Loucy (cell line): Measurements from ENCODE around the gene LRRC57.
A peak's percentile ranks its signal among the peaks of the same experiment; 100 is the strongest.

ENCODE experiments used
- H2AFZ ChIP-seq: fragments of 200-600 bp; sonication (generic); 2 replicates; pipeline ENCODE4 v1.6.0; 2016; ENCODE audit warnings: antibody characterized with exemption, mild to moderate bottlenecking, low read length, moderate library complexity
- H3F3A ChIP-seq: fragments of 200-600 bp; 2 replicates; pipeline ENCODE4 v1.6.0; 2016; ENCODE audit warnings: antibody characterized with exemption, low read depth, mild to moderate bottlenecking
- H3K27me3 ChIP-seq: fragments of 200-600 bp; sonication (generic); 2 replicates; pipeline ENCODE4 v1.6.1; 2014; ENCODE audit warnings: low read length, mild to moderate bottlenecking; ENCODE audit not compliant: insufficient read depth, poor library complexity, severe bottlenecking
- H3K36me3 ChIP-seq: fragments of 200-600 bp; sonication (generic); 2 replicates; pipeline ENCODE4 v1.6.1; 2016; ENCODE audit warnings: low read length; ENCODE audit not compliant: insufficient read depth
- H3K4me1 ChIP-seq: fragments of 200-600 bp; sonication (generic); 2 replicates; pipeline ENCODE4 v1.5.1; 2014; ENCODE audit warnings: low read length, mild to moderate bottlenecking; ENCODE audit not compliant: insufficient read depth, poor library complexity, severe bottlenecking
- H3K4me2 ChIP-seq: fragments of 200-600 bp; sonication (generic); 2 replicates; pipeline ENCODE4 v1.6.0; 2014; ENCODE audit warnings: antibody characterized with exemption, low read length, low read depth, mild to moderate bottlenecking; ENCODE audit not compliant: poor library complexity, severe bottlenecking
- H3K4me3 ChIP-seq: fragments of 200-600 bp; sonication (generic); 2 replicates; pipeline ENCODE4 v1.5.1; 2014; ENCODE audit warnings: low read length, mild to moderate bottlenecking, mixed read lengths; ENCODE audit not compliant: poor library complexity, severe bottlenecking
- H3K79me2 ChIP-seq: fragments of 200-600 bp; sonication (generic); 2 replicates; pipeline ENCODE4 v1.6.1; 2014; ENCODE audit warnings: low read length; ENCODE audit not compliant: insufficient read depth
- H3K9ac ChIP-seq: fragments of 200-600 bp; sonication (generic); 2 replicates; pipeline ENCODE4 v1.6.0; 2014; ENCODE audit warnings: mild to moderate bottlenecking, low read depth, low read length, moderate library complexity; ENCODE audit not compliant: poor library complexity, severe bottlenecking
- H3K9me2 ChIP-seq: fragments of 200-600 bp; sonication (generic); replicated peaks from 2 replicates; pipeline ENCODE4 v1.6.1; 2016; ENCODE audit warnings: low read depth, low read length, mixed read lengths
- H3K9me3 ChIP-seq: fragments of 200-600 bp; sonication (generic); 2 replicates; pipeline ENCODE4 v1.6.1; 2014; ENCODE audit warnings: mild to moderate bottlenecking, antibody characterized with exemption, low read length, low read depth; ENCODE audit not compliant: insufficient read depth
- H4K20me1 ChIP-seq: fragments of 200-600 bp; sonication (generic); 2 replicates; pipeline ENCODE4 v1.6.0; 2014; ENCODE audit warnings: antibody characterized with exemption, low read length, mild to moderate bottlenecking; ENCODE audit not compliant: insufficient read depth, poor library complexity, severe bottlenecking
- EZH2phosphoT487 ChIP-seq: fragments of 200-600 bp; IDR thresholded peaks from 2 replicates; pipeline ENCODE4 v1.6.1; 2018; ENCODE audit warnings: antibody characterized with exemption, mild to moderate bottlenecking, moderate library complexity, borderline replicate concordance
- TF ChIP-seq, protein P1 (sequence below): fragments of 200-600 bp; sonication (generic); conservative IDR thresholded peaks from 2 replicates; pipeline ENCODE4 v1.5.1; 2014; ENCODE audit warnings: mild to moderate bottlenecking, antibody characterized with exemption, low read length

Gene LRRC57

DNA sequence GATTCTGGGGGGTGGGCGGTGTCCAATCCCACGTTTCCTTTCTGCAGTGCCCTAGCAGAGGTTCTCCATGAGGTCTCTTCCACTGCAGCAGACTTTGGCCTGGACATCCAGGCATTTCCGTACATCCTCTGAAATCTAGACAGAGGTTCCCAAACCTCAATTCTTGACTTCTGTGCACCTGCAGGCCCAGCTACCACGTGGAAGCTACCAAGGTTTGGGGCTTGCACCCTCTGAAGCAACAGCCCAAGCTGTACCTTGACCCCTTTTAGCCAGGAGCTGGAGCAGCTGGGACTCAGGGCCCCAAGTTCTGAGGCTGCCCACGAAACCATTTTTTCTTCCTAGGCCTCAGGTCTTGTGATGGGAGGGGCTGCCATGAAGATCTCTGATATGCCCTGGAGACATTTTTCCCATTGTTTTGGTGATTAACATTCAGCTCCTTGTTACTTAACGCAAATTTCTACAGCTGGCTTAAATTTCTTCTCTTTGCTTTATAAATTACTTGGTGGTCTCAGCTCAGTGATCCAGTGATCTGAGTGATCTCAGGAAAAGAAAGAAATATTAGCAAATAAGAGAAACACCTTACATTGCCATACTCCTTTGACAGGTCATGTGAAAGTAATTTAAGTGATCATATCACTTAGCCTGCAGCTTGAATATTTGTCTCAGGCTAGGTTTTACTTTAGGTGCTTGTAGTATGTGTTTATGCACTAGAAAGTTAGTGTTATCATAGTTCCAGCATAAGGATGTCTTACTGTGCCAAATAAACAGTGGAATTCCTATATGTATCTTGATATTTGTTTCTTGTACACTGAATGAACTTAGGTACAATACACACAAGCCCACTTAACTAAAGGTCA, 50.2 kb downstream of the LRRC57 start:
- H4K20me1 ChIP-seq, result no peaks in the 10 kb centered on the region
- no peaks in the 10 kb centered on the region for H3K36me3 ChIP-seq
- H3F3A ChIP-seq, result no peaks in the 10 kb centered on the region; the same call in 1 of the 2 replicates
- TF ChIP-seq EZH2phosphoT487, result no peak
- TF ChIP-seq, protein P1, sequence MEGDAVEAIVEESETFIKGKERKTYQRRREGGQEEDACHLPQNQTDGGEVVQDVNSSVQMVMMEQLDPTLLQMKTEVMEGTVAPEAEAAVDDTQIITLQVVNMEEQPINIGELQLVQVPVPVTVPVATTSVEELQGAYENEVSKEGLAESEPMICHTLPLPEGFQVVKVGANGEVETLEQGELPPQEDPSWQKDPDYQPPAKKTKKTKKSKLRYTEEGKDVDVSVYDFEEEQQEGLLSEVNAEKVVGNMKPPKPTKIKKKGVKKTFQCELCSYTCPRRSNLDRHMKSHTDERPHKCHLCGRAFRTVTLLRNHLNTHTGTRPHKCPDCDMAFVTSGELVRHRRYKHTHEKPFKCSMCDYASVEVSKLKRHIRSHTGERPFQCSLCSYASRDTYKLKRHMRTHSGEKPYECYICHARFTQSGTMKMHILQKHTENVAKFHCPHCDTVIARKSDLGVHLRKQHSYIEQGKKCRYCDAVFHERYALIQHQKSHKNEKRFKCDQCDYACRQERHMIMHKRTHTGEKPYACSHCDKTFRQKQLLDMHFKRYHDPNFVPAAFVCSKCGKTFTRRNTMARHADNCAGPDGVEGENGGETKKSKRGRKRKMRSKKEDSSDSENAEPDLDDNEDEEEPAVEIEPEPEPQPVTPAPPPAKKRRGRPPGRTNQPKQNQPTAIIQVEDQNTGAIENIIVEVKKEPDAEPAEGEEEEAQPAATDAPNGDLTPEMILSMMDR, result no peak
- no peaks in the 10 kb centered on the region for H3K27me3 ChIP-seq
- peaks cover 42% of the 10 kb centered on the region for H3K4me1 ChIP-seq
- H3K4me2 ChIP-seq, result peak overlapping the region; percentile 35
- no peaks in the 10 kb centered on the region for H3K9me2 ChIP-seq
- H2AFZ ChIP-seq, result no peak overlapping the region
- no peak overlapping the region for H3K4me3 ChIP-seq
- H3K9me3 ChIP-seq, result no peaks in the 10 kb centered on the region
- peaks cover 45% of the 10 kb centered on the region for H3K79me2 ChIP-seq
- H3K9ac ChIP-seq, result no peak overlapping the region

DNA sequence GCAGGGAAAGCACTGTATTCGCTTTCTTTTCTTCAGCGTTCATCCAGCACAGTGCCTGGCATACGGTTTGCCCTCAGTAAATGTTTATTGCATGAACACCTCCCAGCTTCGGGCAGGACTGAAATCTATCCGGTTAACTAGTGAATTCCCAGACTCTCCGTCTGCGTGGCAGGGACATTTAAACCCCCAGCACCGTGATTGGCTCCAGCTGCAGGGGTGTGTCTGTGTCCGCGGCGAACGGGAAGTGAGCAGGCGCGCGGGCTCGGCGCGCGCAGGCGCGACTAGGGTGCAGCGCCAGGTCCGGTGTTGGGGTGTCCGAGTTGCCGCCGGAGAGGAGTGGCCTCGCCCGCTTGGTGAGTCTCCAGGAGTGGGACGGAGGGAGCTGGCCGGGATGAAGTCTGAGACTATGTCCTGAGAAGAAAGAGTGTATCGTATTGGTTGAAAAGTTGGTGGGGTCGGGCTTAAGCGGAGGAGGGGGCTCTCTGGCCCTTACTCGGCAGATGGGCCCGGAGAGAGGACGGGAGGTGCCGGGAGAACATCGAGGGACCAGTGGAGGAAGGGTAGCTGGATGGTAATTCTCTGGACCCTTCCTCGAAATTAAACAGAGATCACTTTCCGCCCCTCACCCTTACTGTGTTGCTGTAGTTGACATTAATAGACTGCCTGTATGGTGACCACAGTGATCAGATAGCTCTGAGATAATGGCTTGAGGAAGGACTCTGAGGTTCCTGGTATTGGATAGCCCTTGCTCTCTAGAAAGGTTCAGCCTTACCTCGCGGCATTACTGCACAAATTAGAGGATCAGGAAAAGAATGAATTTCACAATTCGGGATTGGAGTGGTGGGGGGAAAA, 53.0 kb downstream of the LRRC57 start, which contains the start of gene SNAP23:
TSS of gene SNAP23 (plus strand) at position 274 of the 852 bp plus-strand sequence. CDS start 16,213 bp downstream, outside the sequence.
- Histone ChIP-seq H3K4me3 (peak within 1 kb of the TSS; percentile 88), H3K27me3 (no peaks in the 10 kb centered on the region), H4K20me1 (no peaks in the 10 kb centered on the region), H3K9me2 (no peaks in the 10 kb centered on the region), H3K9me3 (no peaks in the 10 kb centered on the region), H3K79me2 (peaks cover 30% of the 10 kb centered on the region), H3K36me3 (no peaks in the 10 kb centered on the region), H3K9ac (peak within 1 kb of the TSS; percentile 77), H3K4me1 (peaks cover 41% of the 10 kb centered on the region), H2AFZ (peak within 1 kb of the TSS; percentile 81), H3F3A (no peaks in the 10 kb centered on the region; the same call in 1 of the 2 replicates), H3K4me2 (peak within 1 kb of the TSS; percentile 92)
- TF ChIP-seq, protein P1, result no peak
- no peak for TF ChIP-seq EZH2phosphoT487

DNA sequence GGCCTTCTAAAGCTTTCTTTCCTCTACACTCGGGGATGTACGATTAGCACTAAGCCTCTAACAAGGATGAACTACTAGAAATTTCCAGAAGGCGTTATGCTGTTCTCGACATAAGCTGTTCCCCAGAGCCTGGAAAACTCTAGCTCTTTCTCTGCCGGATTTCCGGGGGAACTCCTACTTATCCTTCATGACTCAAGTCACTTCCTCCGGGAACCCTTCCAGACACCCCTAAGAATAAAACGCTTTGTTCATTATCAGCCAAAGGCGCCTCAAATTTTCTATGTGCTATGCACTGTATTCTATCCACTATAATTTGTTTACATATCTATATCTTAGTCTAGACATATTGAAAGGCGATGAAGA, 53.6 kb downstream of the LRRC57 start:
- H3K36me3 ChIP-seq, result no peaks in the 10 kb centered on the region

More for the DNA sequence above, 53.6 kb downstream of the LRRC57 start:
- H2AFZ ChIP-seq, result peak overlapping the region; percentile 81
- H3K4me3 ChIP-seq, result peak overlapping the region; percentile 88
- peak overlapping the region; percentile 92 for H3K4me2 ChIP-seq
- no peaks in the 10 kb centered on the region for H4K20me1 ChIP-seq
- H3K27me3 ChIP-seq, result no peaks in the 10 kb centered on the region
- peaks cover 28% of the 10 kb centered on the region for H3K79me2 ChIP-seq
- H3K9me3 ChIP-seq, result no peaks in the 10 kb centered on the region
- H3K9ac ChIP-seq, result peak overlapping the region; percentile 77
- H3K4me1 ChIP-seq, result peaks cover 36% of the 10 kb centered on the region
- no peaks in the 10 kb centered on the region; the same call in 1 of the 2 replicates for H3F3A ChIP-seq
- TF ChIP-seq EZH2phosphoT487, result no peak
- TF ChIP-seq, protein P1, result no peak
- H3K9me2 ChIP-seq, result no peaks in the 10 kb centered on the region
